ENCODE data around the gene RAB20.

The RAB20 gene

GRCh38 chr13:110475550-110476219, 85.8 kb downstream of the RAB20 start:
- Histone ChIP-seq H3K27me3 (ENCODE audit: control insufficient read depth in 3 of 3, insufficient read depth in 3 of 3, low read depth in 1 of 3, low read length in 3 of 3) (peaks cover 0 to 2% (median 0%) of the 10 kb centered on the region in 3 experiments), H2AK5ac (ENCODE audit: low read depth, low read length) (no peak overlapping the region), H3K18ac (ENCODE audit: low read length) (no peak overlapping the region), H3K4ac (ENCODE audit: low read length) (no peak overlapping the region), H3K23ac (ENCODE audit: low read depth, low read length, poor library complexity) (no peak overlapping the region), H3K14ac (ENCODE audit: low read length) (no peak overlapping the region), H4K91ac (ENCODE audit: low read depth, low read length, poor library complexity) (no peak overlapping the region), H3K9me3 (replicated peaks in 1 of 2; ENCODE audit: control insufficient read depth in 2 of 2, insufficient read depth in 1 of 2, low read depth in 1 of 2, low read length in 2 of 2) (peaks cover 0 to 5% of the 10 kb centered on the region in 2 donors), H3K27ac (replicated peaks; ENCODE audit: low read length) (no peak overlapping the region), H3K4me2 (ENCODE audit: insufficient read depth, low read length, poor library complexity, severe bottlenecking) (no peak overlapping the region), H2BK12ac (ENCODE audit: low read length) (no peak overlapping the region), H2BK15ac (ENCODE audit: low read length) (no peak overlapping the region), H3K79me1 (ENCODE audit: low read depth, low read length) (no peaks in the 10 kb centered on the region), H3K36me3 (replicated peaks in 1 of 2; ENCODE audit: control insufficient read depth in 2 of 2, insufficient read depth in 2 of 2, low read length in 2 of 2) (peaks cover 36 to 96% of the 10 kb centered on the region in 2 donors), H3K4me1 (ENCODE audit: control insufficient read depth in 2 of 2, insufficient read depth in 1 of 2, low read depth in 1 of 2, low read length in 2 of 2) (peaks cover 0 to 2% of the 10 kb centered on the region in 2 donors), H2BK5ac (ENCODE audit: low read length) (no peak overlapping the region), H3K4me3 (ENCODE audit: low read length in 2 of 2) (no peak overlapping the region), H3K9ac (ENCODE audit: low read depth, low read length, poor library complexity) (no peak overlapping the region), H2AFZ (ENCODE audit: low read length) (no peak overlapping the region), H2BK120ac (ENCODE audit: low read depth, low read length) (no peak overlapping the region), H4K8ac (ENCODE audit: low read depth, low read length) (no peak overlapping the region)
- WGBS, 2 donors (ENCODE audit: extremely low coverage in 2 of 2, insufficient read length in 2 of 2, insufficient replicate concordance in 1 of 2) = no CpG with 5 or more reads among the region's 18 CpGs
- DNase-seq (ENCODE audit: low spot score) = no peak

- DNase-seq (ENCODE audit: low spot score) = no peak
- Histone ChIP-seq H3K27ac (replicated peaks; ENCODE audit: low read length) (no peak overlapping the region), H3K9ac (ENCODE audit: low read depth, low read length, poor library complexity) (no peak overlapping the region), H3K18ac (ENCODE audit: low read length) (peak overlapping the region; percentile 48), H3K79me1 (ENCODE audit: low read depth, low read length) (no peaks in the 10 kb centered on the region), H2BK12ac (ENCODE audit: low read length) (no peak overlapping the region), H2AFZ (ENCODE audit: low read length) (no peak overlapping the region), H3K4me1 (ENCODE audit: control insufficient read depth in 2 of 2, insufficient read depth in 1 of 2, low read depth in 1 of 2, low read length in 2 of 2) (peaks cover 0 to 2% of the 10 kb centered on the region in 2 donors), H3K36me3 (replicated peaks in 1 of 2; ENCODE audit: control insufficient read depth in 2 of 2, insufficient read depth in 2 of 2, low read length in 2 of 2) (peaks cover 36 to 96% of the 10 kb centered on the region in 2 donors), H2BK5ac (ENCODE audit: low read length) (no peak overlapping the region), H3K23ac (ENCODE audit: low read depth, low read length, poor library complexity) (peak overlapping the region; percentile 89), H4K91ac (ENCODE audit: low read depth, low read length, poor library complexity) (no peak overlapping the region), H3K27me3 (ENCODE audit: control insufficient read depth in 3 of 3, insufficient read depth in 3 of 3, low read depth in 1 of 3, low read length in 3 of 3) (peaks cover 0 to 2% (median 0%) of the 10 kb centered on the region in 3 experiments), H3K9me3 (replicated peaks in 1 of 2; ENCODE audit: control insufficient read depth in 2 of 2, insufficient read depth in 1 of 2, low read depth in 1 of 2, low read length in 2 of 2) (peaks cover 0 to 5% of the 10 kb centered on the region in 2 donors), H4K8ac (ENCODE audit: low read depth, low read length) (no peak overlapping the region), H2BK15ac (ENCODE audit: low read length) (no peak overlapping the region), H3K14ac (ENCODE audit: low read length) (peak overlapping the region; percentile 65), H3K4me2 (ENCODE audit: insufficient read depth, low read length, poor library complexity, severe bottlenecking) (no peak overlapping the region), H3K4me3 (ENCODE audit: low read length in 2 of 2) (peak overlapping the region in 1 of 2 donors; percentile 16), H3K4ac (ENCODE audit: low read length) (no peak overlapping the region), H2BK120ac (ENCODE audit: low read depth, low read length) (no peak overlapping the region), H2AK5ac (ENCODE audit: low read depth, low read length) (no peak overlapping the region)
- no CpG with 5 or more reads among the region's 9 CpGs for WGBS, 2 donors (ENCODE audit: extremely low coverage in 2 of 2, insufficient read length in 2 of 2, insufficient replicate concordance in 1 of 2)
Measured at GRCh38 chr13:110475117-110475516, 86.4 kb downstream of the RAB20 start.

GRCh38 chr13:110474713-110475112, 86.8 kb downstream of the RAB20 start:
- peaks cover 0 to 2% of the 10 kb centered on the region in 2 donors for H3K4me1 ChIP-seq (ENCODE audit: control insufficient read depth in 2 of 2, insufficient read depth in 1 of 2, low read depth in 1 of 2, low read length in 2 of 2)
- no peak overlapping the region for H3K27ac ChIP-seq (replicated peaks; ENCODE audit: low read length)
- no peak overlapping the region for H4K8ac ChIP-seq (ENCODE audit: low read depth, low read length)
- peak overlapping the region; percentile 65 for H3K14ac ChIP-seq (ENCODE audit: low read length)
- H2BK15ac ChIP-seq (ENCODE audit: low read length) = no peak overlapping the region
- peak overlapping the region; percentile 48 for H3K18ac ChIP-seq (ENCODE audit: low read length)
- H2AFZ ChIP-seq (ENCODE audit: low read length) = no peak overlapping the region
- peak overlapping the region; percentile 53 for H2AK5ac ChIP-seq (ENCODE audit: low read depth, low read length)
- peak overlapping the region in 1 of 2 donors; percentile 16 for H3K4me3 ChIP-seq (ENCODE audit: low read length in 2 of 2)
- H3K23ac ChIP-seq (ENCODE audit: low read depth, low read length, poor library complexity) = peak overlapping the region; percentile 89
- no peak overlapping the region for H2BK120ac ChIP-seq (ENCODE audit: low read depth, low read length)
- peak overlapping the region; percentile 59 for H2BK12ac ChIP-seq (ENCODE audit: low read length)
- no peaks in the 10 kb centered on the region for H3K79me1 ChIP-seq (ENCODE audit: low read depth, low read length)
- H3K36me3 ChIP-seq (replicated peaks in 1 of 2; ENCODE audit: control insufficient read depth in 2 of 2, insufficient read depth in 2 of 2, low read length in 2 of 2) = peaks cover 36 to 94% of the 10 kb centered on the region in 2 donors
- H3K4me2 ChIP-seq (ENCODE audit: insufficient read depth, low read length, poor library complexity, severe bottlenecking) = no peak overlapping the region
- H3K9ac ChIP-seq (ENCODE audit: low read depth, low read length, poor library complexity) = peak overlapping the region; percentile 55
- H3K4ac ChIP-seq (ENCODE audit: low read length) = peak overlapping the region; percentile 71
- no peak overlapping the region for H2BK5ac ChIP-seq (ENCODE audit: low read length)
- DNase-seq (ENCODE audit: low spot score) = no peak
- WGBS, 2 donors (ENCODE audit: extremely low coverage in 2 of 2, insufficient read length in 2 of 2, insufficient replicate concordance in 1 of 2) = no CpG with 5 or more reads among the region's 21 CpGs
- H3K9me3 ChIP-seq (replicated peaks in 1 of 2; ENCODE audit: control insufficient read depth in 2 of 2, insufficient read depth in 1 of 2, low read depth in 1 of 2, low read length in 2 of 2) = peaks cover 0 to 5% of the 10 kb centered on the region in 2 donors
- peak overlapping the region; percentile 94 for H4K91ac ChIP-seq (ENCODE audit: low read depth, low read length, poor library complexity)
- peaks cover 0 to 2% (median 0%) of the 10 kb centered on the region in 3 experiments for H3K27me3 ChIP-seq (ENCODE audit: control insufficient read depth in 3 of 3, insufficient read depth in 3 of 3, low read depth in 1 of 3, low read length in 3 of 3)
